Transverse colon (tissue), 3 donors: ENCODE data around the gene RDH16.

Source experiments
- EP300 ChIP-seq: sonication (generic); formaldehyde crosslinking; IDR thresholded peaks from one replicate; pipeline ENCODE4 v1.6.1; 2017; ENCODE audit warnings: antibody characterized with exemption, low read depth
- POLR2AphosphoS5 ChIP-seq, 3 donors: sonication (generic); formaldehyde crosslinking; IDR thresholded peaks; one replicate each; pipeline ENCODE4 v1.6.1; 2016; ENCODE audit warnings: antibody characterized with exemption in 3 of 3

- TF ChIP-seq EP300 = no peak
- TF ChIP-seq POLR2AphosphoS5 (IDR thresholded peaks at IDR 0.05) = no peak
These were observed 38.0 kb upstream of the RDH16 start for GRCh38 chr12:56995201-56995929.
